Hepatocyte (in vitro differentiated cells): ENCODE data around the gene GNAL. TPM values are rescaled to one million over a fixed set of nuclear protein-coding genes. Genes with fewer than 3 reads are reported as not detected.
"Not testable (repeated sequence)": the region's sequence is repeated elsewhere in the genome, so short reads cannot be mapped to it uniquely, and the experiment has no call there.

Experiments
- DNase-seq: peaks from one replicate; pipeline ENCODE4 v3.0.0-alpha.2; 2016; ENCODE audit warnings: low spot score
- H2AFZ ChIP-seq: fragments of 200-600 bp; sonication (generic); 2 replicates; pipeline ENCODE4 v1.6.0; 2016; ENCODE audit warnings: antibody characterized with exemption, mild to moderate bottlenecking
- H3K27ac ChIP-seq: fragments of 200-600 bp; sonication (generic); 2 replicates; pipeline ENCODE4 v1.5.1; 2016; ENCODE audit warnings: mild to moderate bottlenecking
- H3K27me3 ChIP-seq: fragments of 200-600 bp; sonication (generic); 2 replicates; pipeline ENCODE4 v1.6.1; 2016
- H3K36me3 ChIP-seq: fragments of 200-600 bp; sonication (generic); replicated peaks from 2 replicates; pipeline ENCODE4 v1.5.1; 2016; ENCODE audit warnings: low read depth; ENCODE audit not compliant: insufficient read depth
- H3K4me1 ChIP-seq: fragments of 200-600 bp; sonication (generic); 2 replicates; pipeline ENCODE4 v1.5.1; 2016; ENCODE audit warnings: mild to moderate bottlenecking, moderate library complexity; ENCODE audit not compliant: insufficient read depth
- H3K4me2 ChIP-seq: fragments of 200-600 bp; sonication (generic); 2 replicates; pipeline ENCODE4 v1.6.0; 2016
- H3K4me3 ChIP-seq: fragments of 200-600 bp; sonication (generic); 2 replicates; pipeline ENCODE4 v1.5.1; 2016; ENCODE audit warnings: mild to moderate bottlenecking
- H3K79me2 ChIP-seq: fragments of 200-600 bp; sonication (generic); 2 replicates; pipeline ENCODE4 v1.6.0; 2017; ENCODE audit warnings: mild to moderate bottlenecking
- H3K9me2 ChIP-seq: fragments of 200-600 bp; sonication (generic); replicated peaks from 2 replicates; pipeline ENCODE4 v1.6.0; 2017; ENCODE audit warnings: mild to moderate bottlenecking; ENCODE audit not compliant: insufficient read depth
- H3K9me3 ChIP-seq: fragments of 200-600 bp; sonication (generic); 2 replicates; pipeline ENCODE4 v1.5.1; 2016; ENCODE audit warnings: low read depth, mild to moderate bottlenecking
- H4K20me1 ChIP-seq: fragments of 200-600 bp; sonication (generic); 2 replicates; pipeline ENCODE4 v1.6.0; 2016; ENCODE audit warnings: mild to moderate bottlenecking; ENCODE audit not compliant: insufficient read depth, poor library complexity, severe bottlenecking
- CTCF ChIP-seq: fragments of 200-600 bp; sonication (generic); IDR thresholded peaks from 2 replicates; pipeline ENCODE4 v1.5.1; 2016; ENCODE audit warnings: antibody characterized with exemption, mild to moderate bottlenecking; ENCODE audit not compliant: poor library complexity
- EZH2 ChIP-seq: fragments of 200-600 bp; sonication (generic); IDR thresholded peaks from 2 replicates; pipeline ENCODE4 v1.6.1; 2016; ENCODE audit warnings: antibody characterized with exemption, mild to moderate bottlenecking, borderline replicate concordance
- EZH2phosphoT487 ChIP-seq: fragments of 200-600 bp; sonication (generic); IDR thresholded peaks from one replicate; pipeline ENCODE4 v1.6.1; 2018; ENCODE audit warnings: antibody characterized with exemption, mild to moderate bottlenecking, low read depth, moderate library complexity; ENCODE audit not compliant: unreplicated experiment, severe bottlenecking
- WGBS: methylation state at CpG from one replicate; pipeline ENCODE4 v1.1.6; 2016; ENCODE audit warnings: low lambda C conversion rate; ENCODE audit errors: missing lambda C conversion rate; 5-methylcytosine and 5-hydroxymethylcytosine counted together
- polyA plus RNA-seq: library from polyadenylated mRNA; unstranded; fragments of >200 nt; fragmentation: Nextera tagmentation; extraction: Ambion mirVana; gene quantifications from 2 replicates; pipeline ENCODE4 v1.2.1, GENCODE V29; 2016
- total RNA-seq: library from RNA; depleted of rRNA; stranded (reverse); fragments of >200 nt; gene quantifications from 2 replicates; pipeline ENCODE4 v1.2.3, GENCODE V29; 2014

The GNAL gene
- total and polyA plus RNA-seq, 2 experiments from 2014 or later: 4.4 to 5.2 TPM

- TF ChIP-seq CTCF (no peak), EZH2 (no peak), EZH2phosphoT487 (no peak)
- Histone ChIP-seq H3K4me2 (peak overlapping the region; percentile 85), H4K20me1 (peaks cover 11% of the 10 kb centered on the region), H3K27me3 (no peaks in the 10 kb centered on the region), H2AFZ (peak overlapping the region; percentile 22), H3K79me2 (peaks cover 34% of the 10 kb centered on the region), H3K27ac (peak overlapping the region; percentile 97), H3K4me3 (peak overlapping the region; percentile 91), H3K9me3 (no peaks in the 10 kb centered on the region), H3K36me3 (no peaks in the 10 kb centered on the region), H3K9me2 (no peaks in the 10 kb centered on the region), H3K4me1 (peaks cover 8% of the 10 kb centered on the region)
- DNase-seq: peak; percentile 44
- WGBS: 5% methylated on average over 22 of the region's 23 CpGs
Observed at GRCh38 chr18:11851806-11852337, 162.8 kb downstream of the GNAL start.

GRCh38 chr18:11854554-11854953 lies 165.5 kb downstream of the GNAL start:
- Histone ChIP-seq H3K27ac (peak overlapping the region; percentile 80), H3K79me2 (peaks cover 34% of the 10 kb centered on the region)
- H3K9me3 ChIP-seq: not testable (repeated sequence)

GRCh38 chr18:11857177-11857887 lies 168.3 kb downstream of the GNAL start:
- Histone ChIP-seq H3K9me2 (no peaks in the 10 kb centered on the region), H3K4me1 (peaks cover 12% of the 10 kb centered on the region), H3K27me3 (no peaks in the 10 kb centered on the region), H3K4me2 (peak overlapping the region; percentile 61), H3K9me3 (no peaks in the 10 kb centered on the region), H3K36me3 (no peaks in the 10 kb centered on the region), H3K79me2 (peaks cover 24% of the 10 kb centered on the region), H4K20me1 (peaks cover 11% of the 10 kb centered on the region), H3K4me3 (no peak overlapping the region), H2AFZ (no peak overlapping the region), H3K27ac (peak overlapping the region; percentile 80)
- peak; percentile 92 for DNase-seq
- TF ChIP-seq EZH2phosphoT487: no peak
- TF ChIP-seq CTCF: no peak
- TF ChIP-seq EZH2: no peak
- whole genome bisulfite sequencing: 19% methylated on average over 11 of the region's 11 CpGs

More at GRCh38 chr18:11854554-11854953, 165.5 kb downstream of the GNAL start:
- not testable (repeated sequence) for H3K4me1 ChIP-seq, H3K4me3 ChIP-seq, DNase-seq, H2AFZ ChIP-seq, H3K36me3 ChIP-seq, H3K27me3 ChIP-seq, H3K9me2 ChIP-seq, H3K4me2 ChIP-seq
- WGBS: 97% methylated on average over 6 of the region's 6 CpGs
- peaks cover 11% of the 10 kb centered on the region for H4K20me1 ChIP-seq

GRCh38 chr18:11859282-11859830 lies 170.3 kb downstream of the GNAL start:
- Histone ChIP-seq H2AFZ (no peak overlapping the region), H3K4me3 (no peak overlapping the region), H4K20me1 (no peaks in the 10 kb centered on the region), H3K9me2 (no peaks in the 10 kb centered on the region), H3K4me2 (no peak overlapping the region), H3K9me3 (no peaks in the 10 kb centered on the region), H3K27me3 (no peaks in the 10 kb centered on the region), H3K36me3 (no peaks in the 10 kb centered on the region), H3K4me1 (peaks cover 13% of the 10 kb centered on the region), H3K79me2 (peaks cover 4% of the 10 kb centered on the region), H3K27ac (peak overlapping the region; percentile 69)
- WGBS: 98% methylated on average over 7 of the region's 7 CpGs
- no peak for TF ChIP-seq CTCF
- TF ChIP-seq EZH2: no peak
- no peak for TF ChIP-seq EZH2phosphoT487
- no peak for DNase-seq
